Body of pancreas (tissue), 4 donors: Measurements from ENCODE around the gene SRPRB.

ENCODE experiments used
- CTCF ChIP-seq, 7 experiments: fragments of 450-650 bp in 4 of 7; fragments of 200-600 bp in 3 of 7; sonication (generic) in 3 of 7; IDR thresholded peaks; one replicate each; pipeline ENCODE4 v1.5.1; 2016 to 2019; ENCODE audit warnings: antibody characterized with exemption in 7 of 7
- POLR2A ChIP-seq, 3 donors: fragments of 450-650 bp; IDR thresholded peaks; one replicate each; pipeline ENCODE4 v1.6.1; 2016; ENCODE audit warnings: antibody characterized with exemption in 3 of 3, mild to moderate bottlenecking in 2 of 3

- no peak for TF ChIP-seq CTCF (IDR thresholded peaks at IDR 0.05)
- TF ChIP-seq POLR2A (IDR thresholded peaks at IDR 0.05): no peak
Observed at GRCh38 chr3:133812872-133813271, 7.3 kb downstream of the SRPRB start.
